A549 (cell line): ENCODE data around the gene CLN5.

Source experiments
- BCL3 ChIP-seq: fragments of >200 bp; sonication (Bioruptor Twin); formaldehyde crosslinking; IDR thresholded peaks from 3 replicates; pipeline ENCODE4 v1.6.1; 2016
- BHLHE40 ChIP-seq: IDR thresholded peaks from 2 replicates; pipeline ENCODE4 v1.6.1; 2012; ENCODE audit warnings: low read depth, low read length, inconsistent platforms
- CHD4 ChIP-seq: fragments of 200-600 bp; sonication (generic); IDR thresholded peaks from 2 replicates; pipeline ENCODE4 v1.6.1; 2016; ENCODE audit warnings: antibody characterized with exemption, mild to moderate bottlenecking, borderline replicate concordance
- ELK1 ChIP-seq: fragments of 150-350 bp; IDR thresholded peaks from 2 replicates; pipeline ENCODE4 v1.6.1; 2014; ENCODE audit warnings: low read depth, mild to moderate bottlenecking, low read length
- EP300 ChIP-seq, 2 experiments: fragments of >200 bp; sonication (Bioruptor Twin); formaldehyde crosslinking; IDR thresholded peaks; 2 replicates in 1 of 2; 3 replicates in 1 of 2; pipeline ENCODE4 v1.6.1; 2016 to 2017
- KDM1A ChIP-seq: fragments of 200-600 bp; sonication (generic); IDR thresholded peaks from 2 replicates; pipeline ENCODE4 v1.6.1; 2016; ENCODE audit warnings: low read depth, mild to moderate bottlenecking
- MAFK ChIP-seq: fragments of 450-650 bp; IDR thresholded peaks from 2 replicates; pipeline ENCODE4 v1.6.1; 2014; ENCODE audit not compliant: partially characterized antibody
- MYC ChIP-seq: IDR thresholded peaks from 2 replicates; pipeline ENCODE4 v1.6.1; 2012; ENCODE audit warnings: mild to moderate bottlenecking, inconsistent platforms, low read length, improper control_type of control experiment, borderline replicate concordance
- POLR2A ChIP-seq: IDR thresholded peaks from 2 replicates; pipeline ENCODE4 v1.6.1; 2012; ENCODE audit warnings: mild to moderate bottlenecking, low read length
- RNF2 ChIP-seq: fragments of 200-600 bp; sonication (generic); IDR thresholded peaks from 2 replicates; pipeline ENCODE4 v1.6.1; 2016; ENCODE audit warnings: low read depth, mild to moderate bottlenecking, antibody characterized with exemption, moderate library complexity, borderline replicate concordance
- ZSCAN20 ChIP-seq: fragments of 250-450 bp; sonication (Bioruptor Pico); IDR thresholded peaks from 2 replicates; pipeline ENCODE4 v1.8.0; 2022; ENCODE audit warnings: mild to moderate bottlenecking, moderate library complexity
- TF ChIP-seq, protein P1 (sequence below): fragments of >200 bp; sonication (Bioruptor Twin); formaldehyde crosslinking; IDR thresholded peaks from 3 replicates; pipeline ENCODE4 v1.5.1; 2016

DNA sequence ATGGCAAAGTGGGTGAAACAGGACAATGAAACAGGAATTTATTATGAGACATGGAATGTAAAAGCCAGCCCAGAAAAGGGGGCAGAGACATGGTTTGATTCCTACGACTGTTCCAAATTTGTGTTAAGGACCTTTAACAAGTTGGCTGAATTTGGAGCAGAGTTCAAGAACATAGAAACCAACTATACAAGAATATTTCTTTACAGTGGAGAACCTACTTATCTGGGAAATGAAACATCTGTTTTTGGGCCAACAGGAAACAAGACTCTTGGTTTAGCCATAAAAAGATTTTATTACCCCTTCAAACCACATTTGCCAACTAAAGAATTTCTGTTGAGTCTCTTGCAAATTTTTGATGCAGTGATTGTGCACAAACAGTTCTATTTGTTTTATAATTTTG, 8.6 kb downstream of the CLN5 start:
- TF ChIP-seq POLR2A (no peak), MYC (no peak), BCL3 (no peak), EP300 (IDR thresholded peaks at IDR 0.05) (no peak), KDM1A (no peak), ZSCAN20 (CRISPR knock-in tag) (no peak), BHLHE40 (no peak), ELK1 (no peak), CHD4 (no peak), MAFK (no peak), RNF2 (no peak)
- TF ChIP-seq, protein P1, sequence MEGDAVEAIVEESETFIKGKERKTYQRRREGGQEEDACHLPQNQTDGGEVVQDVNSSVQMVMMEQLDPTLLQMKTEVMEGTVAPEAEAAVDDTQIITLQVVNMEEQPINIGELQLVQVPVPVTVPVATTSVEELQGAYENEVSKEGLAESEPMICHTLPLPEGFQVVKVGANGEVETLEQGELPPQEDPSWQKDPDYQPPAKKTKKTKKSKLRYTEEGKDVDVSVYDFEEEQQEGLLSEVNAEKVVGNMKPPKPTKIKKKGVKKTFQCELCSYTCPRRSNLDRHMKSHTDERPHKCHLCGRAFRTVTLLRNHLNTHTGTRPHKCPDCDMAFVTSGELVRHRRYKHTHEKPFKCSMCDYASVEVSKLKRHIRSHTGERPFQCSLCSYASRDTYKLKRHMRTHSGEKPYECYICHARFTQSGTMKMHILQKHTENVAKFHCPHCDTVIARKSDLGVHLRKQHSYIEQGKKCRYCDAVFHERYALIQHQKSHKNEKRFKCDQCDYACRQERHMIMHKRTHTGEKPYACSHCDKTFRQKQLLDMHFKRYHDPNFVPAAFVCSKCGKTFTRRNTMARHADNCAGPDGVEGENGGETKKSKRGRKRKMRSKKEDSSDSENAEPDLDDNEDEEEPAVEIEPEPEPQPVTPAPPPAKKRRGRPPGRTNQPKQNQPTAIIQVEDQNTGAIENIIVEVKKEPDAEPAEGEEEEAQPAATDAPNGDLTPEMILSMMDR = no peak
